NCI-H1417 (cell line): ENCODE results near the gene SLC8A2.

Source experiments
- DNase-seq, 3 experiments: peaks; one replicate each; lab custom pipeline; 2025; lab: John Stamatoyannopoulos, UW

SLC8A2 gene

GRCh38 chr19:47459477-47459876 is 12.2 kb downstream of the SLC8A2 start:
- DNase-seq, result no peak

- no peak for DNase-seq
These were observed 13.0 kb downstream of the SLC8A2 start for GRCh38 chr19:47458672-47459071.

- no peak for DNase-seq
These were observed 14.8 kb downstream of the SLC8A2 start for GRCh38 chr19:47456721-47457474.

GRCh38 chr19:47450478-47450877 is 21.2 kb downstream of the SLC8A2 start:
- DNase-seq, result no peak

GRCh38 chr19:47448360-47448727 is 23.3 kb downstream of the SLC8A2 start:
- no peak for DNase-seq

GRCh38 chr19:47447470-47448359 is 24.0 kb downstream of the SLC8A2 start:
- DNase-seq, result peak; percentile 95 to 98 (median 97)

GRCh38 chr19:47446534-47447469 is 24.9 kb downstream of the SLC8A2 start:
- DNase-seq, result peak; percentile 84 to 96 (median 90)

- peak; percentile 34 to 76 (median 62) for DNase-seq
These were observed 25.7 kb downstream of the SLC8A2 start for GRCh38 chr19:47445937-47446402.

GRCh38 chr19:47445527-47445926 is 26.2 kb downstream of the SLC8A2 start:
- peak in 2 of 3 experiments; percentile 38 to 49 for DNase-seq

- DNase-seq, result no peak
These were observed 27.3 kb downstream of the SLC8A2 start for GRCh38 chr19:47444388-47444821.

GRCh38 chr19:47443331-47443730 is 28.4 kb downstream of the SLC8A2 start:
- DNase-seq, result no peak

- DNase-seq, result no peak
These were observed 32.9 kb downstream of the SLC8A2 start for GRCh38 chr19:47438793-47439220.

GRCh38 chr19:47437500-47437899 is 34.2 kb downstream of the SLC8A2 start:
- DNase-seq, result no peak

GRCh38 chr19:47436712-47437401 is 34.8 kb downstream of the SLC8A2 start:
- DNase-seq, result peak; percentile 81 to 92 (median 83)

- DNase-seq, result no peak
These were observed 35.7 kb downstream of the SLC8A2 start for GRCh38 chr19:47435883-47436417.

- no peak for DNase-seq
These were observed 36.5 kb downstream of the SLC8A2 start for GRCh38 chr19:47435196-47435595.

GRCh38 chr19:47434088-47434487 is 37.6 kb downstream of the SLC8A2 start:
- DNase-seq, result no peak

GRCh38 chr19:47433121-47433520 is 38.6 kb downstream of the SLC8A2 start:
- no peak for DNase-seq

GRCh38 chr19:47432499-47432898 is 39.2 kb downstream of the SLC8A2 start:
- DNase-seq, result no peak

- DNase-seq, result no peak
These were observed 39.6 kb downstream of the SLC8A2 start for GRCh38 chr19:47432091-47432490.
